K562 (cell line): ENCODE data around the gene ELP5. TPM values are rescaled to one million over a fixed set of nuclear protein-coding genes. Genes with fewer than 3 reads are reported as not detected.
A peak's percentile ranks its signal among the peaks of the same experiment; 100 is the strongest.

ENCODE experiments used
- ARID3B ChIP-seq: fragments of 250-450 bp; sonication (Bioruptor Pico); IDR thresholded peaks from 2 replicates; pipeline ENCODE4 v1.4.0; 2020; ENCODE audit warnings: borderline replicate concordance
- FIP1L1 ChIP-seq: fragments of 200-400 bp; formaldehyde crosslinking; IDR thresholded peaks from 2 replicates; pipeline ENCODE4 v1.6.1; 2018; ENCODE audit warnings: mild to moderate bottlenecking, low read depth, low read length; ENCODE audit not compliant: poor library complexity, severe bottlenecking
- FOSL1 ChIP-seq: fragments of 200-800 bp; sonication (Bioruptor generic); conservative IDR thresholded peaks from 2 replicates; pipeline ENCODE4 v1.6.1; 2016; ENCODE audit warnings: missing genetic modification characterization, missing compliant biosample characterization
- GTF2E2 ChIP-seq: fragments of 200-800 bp; sonication (Bioruptor generic); IDR thresholded peaks from 2 replicates; pipeline ENCODE4 v1.6.1; 2016; ENCODE audit warnings: missing genetic modification characterization, missing compliant biosample characterization
- HMG20A ChIP-seq: fragments of 450-650 bp; formaldehyde crosslinking; conservative IDR thresholded peaks from 2 replicates; pipeline ENCODE4 v1.4.0; 2020; ENCODE audit warnings: mild to moderate bottlenecking, mixed read lengths
- KAT7 ChIP-seq: sonication (generic); formaldehyde crosslinking; IDR thresholded peaks from 2 replicates; pipeline ENCODE4 v1.8.0; 2022; ENCODE audit warnings: missing genetic modification reagents, mild to moderate bottlenecking, borderline replicate concordance
- MTA1 ChIP-seq: fragments of 450-650 bp; IDR thresholded peaks from 2 replicates; pipeline ENCODE4 v1.6.1; 2017; ENCODE audit warnings: borderline replicate concordance
- NFE2L1 ChIP-seq: fragments of 450-650 bp; IDR thresholded peaks from 2 replicates; pipeline ENCODE4 v1.6.1; 2016; ENCODE audit warnings: missing genetic modification characterization, low read depth, mild to moderate bottlenecking, missing compliant biosample characterization, moderate library complexity, borderline replicate concordance
- NFYB ChIP-seq: IDR thresholded peaks from 2 replicates; pipeline ENCODE4 v1.6.1; 2011; ENCODE audit warnings: mild to moderate bottlenecking, moderate library complexity; ENCODE audit not compliant: insufficient read length; ENCODE audit errors: extremely low read depth
- PHF20 ChIP-seq: fragments of 450-650 bp; IDR thresholded peaks from 2 replicates; pipeline ENCODE4 v1.6.1; 2018; ENCODE audit not compliant: partially characterized antibody
- PPARD ChIP-seq: fragments of 250-450 bp; sonication (Bioruptor Pico); IDR thresholded peaks from 2 replicates; pipeline ENCODE4 v1.8.0; 2022; ENCODE audit warnings: inconsistent platforms, mild to moderate bottlenecking, moderate library complexity
- RAD21 ChIP-seq, 2 experiments: fragments of 250-450 bp in 1 of 2; fragments of 450-650 bp in 1 of 2; sonication (Bioruptor Pico) in 1 of 2; formaldehyde crosslinking in 1 of 2; IDR thresholded peaks in 1 of 2; conservative IDR thresholded peaks in 1 of 2; 2 replicates each; pipeline versions ENCODE4 v1.4.0 to v1.8.0; 2020 to 2022; ENCODE audit warnings: mild to moderate bottlenecking in 2 of 2, moderate library complexity in 1 of 2
- SMAD2 ChIP-seq: fragments of 150-350 bp; IDR thresholded peaks from 2 replicates; pipeline ENCODE4 v1.6.1; 2014; ENCODE audit warnings: low read depth, mild to moderate bottlenecking, low read length
- ZNF12 ChIP-seq: sonication (generic); formaldehyde crosslinking; IDR thresholded peaks from 2 replicates; pipeline ENCODE4 v1.4.0; 2020; ENCODE audit warnings: mild to moderate bottlenecking, missing genetic modification reagents
- ZNF41 ChIP-seq: fragments of 250-450 bp; sonication (Bioruptor Pico); conservative IDR thresholded peaks from 2 replicates; pipeline ENCODE4 v1.4.0; 2020; ENCODE audit warnings: mild to moderate bottlenecking
- ZNF445 ChIP-seq: fragments of 250-450 bp; sonication (Bioruptor Pico); IDR thresholded peaks from 2 replicates; pipeline ENCODE4 v1.4.0; 2020; ENCODE audit warnings: low read depth, mild to moderate bottlenecking, moderate library complexity
- ZNF583 ChIP-seq: fragments of 250-450 bp; sonication (Bioruptor Pico); IDR thresholded peaks from 2 replicates; pipeline ENCODE4 v1.4.0; 2020
- ZNF584 ChIP-seq: fragments of 200-800 bp; sonication (Bioruptor generic); IDR thresholded peaks from 2 replicates; pipeline ENCODE4 v1.6.1; 2016; ENCODE audit warnings: low read depth, mild to moderate bottlenecking, missing genetic modification characterization, missing compliant biosample characterization
- ZNF695 ChIP-seq: fragments of 450-650 bp; formaldehyde crosslinking; IDR thresholded peaks from 2 replicates; pipeline ENCODE4 v1.4.0; 2020; ENCODE audit warnings: mild to moderate bottlenecking, moderate library complexity
- polyA plus RNA-seq, 8 experiments: library from polyadenylated mRNA; depleted of rRNA in 4 of 8; stranded (reverse) in 5 of 8; unstranded in 3 of 8; fragments of >200 nt; fragmentation: Nextera tagmentation in 2 of 8; fragmentation: Illumina TruSeq in 1 of 8; extraction: Ambion mirVana in 2 of 8; extraction: Trizol in 1 of 8; gene quantifications; 2 replicates each; pipeline versions ENCODE4 v1.2.1 to v1.2.3, GENCODE V29; 2011 to 2014; ENCODE audit warnings: inconsistent platforms in 1 of 8, missing spikeins in 1 of 8
- total RNA-seq, 7 experiments: library from RNA; depleted of rRNA in 6 of 7; stranded (reverse); fragments of >200 nt in 6 of 7; fragmentation: Illumina TruSeq in 2 of 7; extraction: Trizol in 2 of 7; gene quantifications; 2 replicates each; pipeline versions ENCODE4 v1.2.1 to v1.2.3, GENCODE V29; 2011 to 2021; ENCODE audit warnings: low replicate concordance in 1 of 7
- TF ChIP-seq, protein P1 (sequence below): IDR thresholded peaks from 2 replicates; pipeline ENCODE4 v1.6.1; 2014; ENCODE audit warnings: antibody characterized with exemption
- TF ChIP-seq, protein P2 (sequence below), 2 experiments: IDR thresholded peaks; 2 replicates each; pipeline ENCODE4 v1.6.1; 2011; ENCODE audit warnings: borderline replicate concordance in 1 of 2, control low read depth in 1 of 2, low read depth in 1 of 2, low read length in 1 of 2, mild to moderate bottlenecking in 1 of 2, mixed read lengths in 1 of 2, moderate library complexity in 1 of 2; ENCODE audit not compliant: insufficient read depth in 1 of 2, insufficient read length in 1 of 2, poor library complexity in 1 of 2, severe bottlenecking in 1 of 2; ENCODE audit errors: extremely low read depth in 1 of 2
- TF ChIP-seq, protein P3 (sequence below): sonication (generic); IDR thresholded peaks from 2 replicates; pipeline ENCODE4 v1.6.1; 2016

The ELP5 gene
- total and polyA plus RNA-seq, 9 of the 15 experiments (the other 6 are each of a cell fraction or from before 2014, with no cell fraction given): 25.7 to 77.9 (median 52.9) TPM

DNA sequence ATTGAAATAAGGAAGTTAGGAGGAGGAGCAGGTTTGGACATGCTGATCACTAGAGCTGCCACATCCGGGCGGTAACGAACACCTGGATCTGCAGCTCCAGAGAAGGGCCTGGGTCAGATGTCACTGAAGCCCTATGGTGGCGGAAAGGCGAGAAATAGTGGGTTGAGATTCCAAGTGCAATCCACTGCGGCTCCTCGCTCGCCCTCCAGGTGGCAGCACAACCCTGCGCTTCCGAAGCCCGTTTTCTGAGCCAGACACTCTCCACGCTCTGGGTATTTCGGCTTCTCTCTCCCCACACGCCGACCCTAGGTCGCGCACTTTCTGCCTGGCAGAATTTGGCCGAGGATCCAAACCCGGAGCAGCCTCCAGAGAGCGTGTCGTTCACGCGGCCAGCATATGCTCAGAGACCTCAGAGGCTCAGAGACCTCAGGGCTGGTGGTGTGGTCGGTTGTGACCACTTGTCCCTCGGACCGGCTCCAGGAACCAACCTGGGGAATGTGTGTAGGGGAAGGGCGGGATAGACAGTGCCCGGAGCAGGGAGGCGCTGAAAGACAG is 28.6 kb downstream of the ELP5 start (continued):
- TF ChIP-seq ZNF583 (no peak), ZNF584 (CRISPR knock-in tag) (no peak), NFE2L1 (tag) (no peak), ZNF12 (CRISPR knock-in tag) (no peak), ARID3B (CRISPR knock-in tag) (no peak), SMAD2 (no peak), ZNF695 (CRISPR knock-in tag) (no peak), FOSL1 (tag) (no peak), PHF20 (no peak), PPARD (CRISPR knock-in tag) (no peak), KAT7 (no peak; the same call in 1 of the 2 replicates), ZNF41 (CRISPR knock-in tag) (no peak), HMG20A (CRISPR knock-in tag) (no peak), MTA1 (no peak), ZNF445 (CRISPR knock-in tag) (no peak), GTF2E2 (tag) (no peak), RAD21 (CRISPR knock-in tag; conservative IDR thresholded peaks at IDR 0.05 in 1 of 2, IDR thresholded peaks at IDR 0.05 in 1 of 2) (peak; percentile 87 to 94), FIP1L1 (no peak), NFYB (no peak)
- TF ChIP-seq, protein P1, sequence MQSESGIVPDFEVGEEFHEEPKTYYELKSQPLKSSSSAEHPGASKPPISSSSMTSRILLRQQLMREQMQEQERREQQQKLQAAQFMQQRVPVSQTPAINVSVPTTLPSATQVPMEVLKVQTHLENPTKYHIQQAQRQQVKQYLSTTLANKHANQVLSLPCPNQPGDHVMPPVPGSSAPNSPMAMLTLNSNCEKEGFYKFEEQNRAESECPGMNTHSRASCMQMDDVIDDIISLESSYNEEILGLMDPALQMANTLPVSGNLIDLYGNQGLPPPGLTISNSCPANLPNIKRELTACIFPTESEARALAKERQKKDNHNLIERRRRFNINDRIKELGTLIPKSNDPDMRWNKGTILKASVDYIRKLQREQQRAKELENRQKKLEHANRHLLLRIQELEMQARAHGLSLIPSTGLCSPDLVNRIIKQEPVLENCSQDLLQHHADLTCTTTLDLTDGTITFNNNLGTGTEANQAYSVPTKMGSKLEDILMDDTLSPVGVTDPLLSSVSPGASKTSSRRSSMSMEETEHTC: no peak
- TF ChIP-seq, protein P2, sequence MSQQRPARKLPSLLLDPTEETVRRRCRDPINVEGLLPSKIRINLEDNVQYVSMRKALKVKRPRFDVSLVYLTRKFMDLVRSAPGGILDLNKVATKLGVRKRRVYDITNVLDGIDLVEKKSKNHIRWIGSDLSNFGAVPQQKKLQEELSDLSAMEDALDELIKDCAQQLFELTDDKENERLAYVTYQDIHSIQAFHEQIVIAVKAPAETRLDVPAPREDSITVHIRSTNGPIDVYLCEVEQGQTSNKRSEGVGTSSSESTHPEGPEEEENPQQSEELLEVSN (IDR thresholded peaks at IDR 0.05; ENCODE audit: borderline replicate concordance in 1 of 2, extremely low read depth in 1 of 2, insufficient read depth in 1 of 2, insufficient read length in 1 of 2, low read depth in 1 of 2, low read length in 1 of 2, poor library complexity in 1 of 2, severe bottlenecking in 1 of 2): peak; percentile 44 to 89
- TF ChIP-seq, protein P3, sequence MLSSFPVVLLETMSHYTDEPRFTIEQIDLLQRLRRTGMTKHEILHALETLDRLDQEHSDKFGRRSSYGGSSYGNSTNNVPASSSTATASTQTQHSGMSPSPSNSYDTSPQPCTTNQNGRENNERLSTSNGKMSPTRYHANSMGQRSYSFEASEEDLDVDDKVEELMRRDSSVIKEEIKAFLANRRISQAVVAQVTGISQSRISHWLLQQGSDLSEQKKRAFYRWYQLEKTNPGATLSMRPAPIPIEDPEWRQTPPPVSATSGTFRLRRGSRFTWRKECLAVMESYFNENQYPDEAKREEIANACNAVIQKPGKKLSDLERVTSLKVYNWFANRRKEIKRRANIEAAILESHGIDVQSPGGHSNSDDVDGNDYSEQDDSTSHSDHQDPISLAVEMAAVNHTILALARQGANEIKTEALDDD: no peak
